ACC112 (cell line): ENCODE data around the gene SRBD1.

Source experiments
- H2AFZ ChIP-seq: fragments of 200-600 bp; sonication (generic); one replicate; pipeline ENCODE4 v1.6.0; 2017; ENCODE audit warnings: antibody characterized with exemption, low read length; ENCODE audit not compliant: unreplicated experiment
- H3K27ac ChIP-seq: fragments of 200-600 bp; sonication (generic); 2 replicates; pipeline ENCODE4 v1.5.1; 2014; ENCODE audit warnings: low read depth, mild to moderate bottlenecking, antibody characterized with exemption, low read length, moderate library complexity
- H3K27me3 ChIP-seq: fragments of 200-600 bp; sonication (generic); 2 replicates; pipeline ENCODE4 v1.6.1; 2014; ENCODE audit warnings: mild to moderate bottlenecking, antibody characterized with exemption, low read length, moderate library complexity, mixed read lengths; ENCODE audit not compliant: insufficient read depth
- H3K36me3 ChIP-seq: fragments of 200-600 bp; sonication (generic); 2 replicates; pipeline ENCODE4 v1.6.1; 2016; ENCODE audit warnings: mild to moderate bottlenecking, antibody characterized with exemption, low read length, moderate library complexity, mixed read lengths; ENCODE audit not compliant: insufficient read depth
- H3K4me1 ChIP-seq: fragments of 200-600 bp; sonication (generic); one replicate; pipeline ENCODE4 v1.6.1; 2016; ENCODE audit warnings: low read length, mixed read lengths; ENCODE audit not compliant: insufficient read depth, unreplicated experiment, control insufficient read depth
- H3K4me3 ChIP-seq: fragments of 200-600 bp; sonication (generic); 2 replicates; pipeline ENCODE4 v1.5.1; 2014; ENCODE audit warnings: mild to moderate bottlenecking, low read depth, low read length
- H3K79me2 ChIP-seq: fragments of 200-600 bp; sonication (generic); one replicate; pipeline ENCODE4 v1.6.0; 2016; ENCODE audit warnings: low read length; ENCODE audit not compliant: control insufficient read depth, unreplicated experiment, insufficient read depth

Gene SRBD1

DNA sequence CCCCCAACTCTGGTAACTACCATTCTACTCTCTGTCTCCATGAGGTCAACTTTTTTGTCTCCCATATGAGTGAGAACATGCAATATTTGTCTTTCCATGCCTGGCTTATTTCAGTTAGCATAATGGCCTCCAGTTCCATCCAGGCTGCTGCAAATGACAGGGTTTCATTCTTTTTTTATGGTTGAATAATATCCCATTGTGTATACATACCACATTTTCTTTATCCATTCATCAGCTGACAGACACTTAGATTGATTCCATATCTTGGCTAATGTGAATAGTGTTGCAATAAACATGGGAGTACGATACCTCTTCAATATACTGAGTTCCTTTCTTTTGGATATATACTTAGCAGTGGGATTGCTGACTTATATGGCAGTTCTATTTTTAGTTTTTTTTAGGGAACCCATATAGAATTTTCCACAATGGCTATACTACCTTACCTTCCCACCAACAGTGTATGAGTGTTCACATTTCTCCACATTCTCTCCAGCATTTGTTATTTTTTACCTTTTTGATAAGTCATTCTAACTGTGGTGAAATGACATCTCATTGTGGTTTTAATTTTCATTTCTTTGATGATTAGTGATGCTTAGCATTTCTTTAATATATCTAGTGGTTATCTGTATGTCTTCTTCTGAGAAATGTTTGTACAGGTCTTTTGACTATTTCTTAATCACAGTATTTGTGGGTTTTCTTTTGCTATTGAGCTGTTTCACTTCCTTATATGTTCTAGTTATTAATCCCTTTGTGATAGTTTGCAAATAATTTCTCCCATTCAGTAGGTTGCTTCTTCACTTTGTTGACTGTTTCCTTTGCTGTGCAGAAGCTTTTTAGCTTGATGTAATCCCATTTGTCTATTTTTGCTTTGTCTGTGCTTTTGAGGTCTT is 112.2 kb downstream of the SRBD1 start:
- H3K4me1 ChIP-seq = peaks cover 5% of the 10 kb centered on the region
- H3K36me3 ChIP-seq = no peaks in the 10 kb centered on the region
- no peak overlapping the region for H3K27ac ChIP-seq
- no peak overlapping the region for H3K4me3 ChIP-seq
- no peak overlapping the region for H2AFZ ChIP-seq
- H3K27me3 ChIP-seq = no peaks in the 10 kb centered on the region
- H3K79me2 ChIP-seq = no peaks in the 10 kb centered on the region

DNA sequence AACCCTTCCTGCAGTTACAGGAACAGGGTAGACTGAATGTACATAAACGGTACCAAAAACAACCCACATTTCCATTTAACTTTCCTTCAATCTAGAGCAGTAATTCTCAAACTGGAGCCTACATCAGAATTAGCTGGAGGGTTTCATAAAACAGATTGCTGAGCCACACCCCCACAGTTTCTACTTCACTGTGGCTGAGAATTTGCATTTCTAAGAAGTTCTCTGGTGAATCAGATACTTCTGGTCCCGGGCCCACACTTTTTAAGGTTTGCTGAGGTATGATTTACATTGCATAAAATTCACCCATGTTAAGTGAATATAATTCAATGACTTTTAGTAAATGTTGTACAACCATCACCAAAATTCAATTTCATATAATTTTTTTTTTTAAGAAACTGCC is 113.7 kb downstream of the SRBD1 start:
- H3K36me3 ChIP-seq = no peaks in the 10 kb centered on the region
- no peak overlapping the region for H2AFZ ChIP-seq
- H3K4me3 ChIP-seq = no peak overlapping the region
- no peak overlapping the region for H3K27ac ChIP-seq
- no peaks in the 10 kb centered on the region for H3K27me3 ChIP-seq
- no peaks in the 10 kb centered on the region for H3K79me2 ChIP-seq
- peaks cover 5% of the 10 kb centered on the region for H3K4me1 ChIP-seq

DNA sequence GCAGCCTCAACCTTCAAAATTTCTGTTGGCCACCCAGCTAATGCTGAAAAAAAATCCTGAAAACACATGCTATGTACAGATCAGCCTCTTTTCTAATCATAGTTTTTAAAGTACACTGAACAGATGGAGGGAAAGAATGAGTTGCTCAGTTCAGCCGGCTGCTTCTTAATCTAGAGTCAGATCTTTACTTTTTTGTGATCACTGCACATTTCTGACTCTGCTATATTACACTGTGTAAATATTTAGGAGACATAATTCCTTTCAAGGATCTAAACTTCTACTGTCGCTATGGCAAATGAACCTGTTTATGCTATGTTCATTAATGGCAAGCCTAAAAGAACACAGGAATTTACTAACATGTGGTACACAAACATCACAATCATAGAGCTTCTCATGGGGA is 114.2 kb downstream of the SRBD1 start:
- Histone ChIP-seq H3K4me3 (no peak overlapping the region), H3K27me3 (no peaks in the 10 kb centered on the region), H3K4me1 (peaks cover 5% of the 10 kb centered on the region), H3K79me2 (no peaks in the 10 kb centered on the region), H3K36me3 (no peaks in the 10 kb centered on the region), H3K27ac (no peak overlapping the region), H2AFZ (no peak overlapping the region)

DNA sequence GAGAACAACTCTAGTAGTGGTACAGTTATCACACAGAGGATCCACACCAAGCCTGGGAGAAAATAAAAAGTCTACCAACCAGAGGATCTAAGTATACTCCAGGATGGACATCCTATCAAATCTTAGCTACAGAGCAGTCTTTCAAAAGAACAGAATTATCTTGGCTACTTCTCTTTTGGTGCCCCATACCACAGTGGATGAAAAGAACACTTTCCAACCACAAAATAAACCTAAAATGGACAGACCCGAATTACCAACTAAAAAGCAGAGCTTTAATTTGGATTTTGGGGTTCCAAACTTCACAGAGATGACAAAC is 116.1 kb downstream of the SRBD1 start:
- Histone ChIP-seq H3K27me3 (no peaks in the 10 kb centered on the region), H3K79me2 (no peaks in the 10 kb centered on the region), H3K36me3 (no peaks in the 10 kb centered on the region), H3K4me3 (no peak overlapping the region), H2AFZ (peak overlapping the region; percentile 52), H3K4me1 (peaks cover 5% of the 10 kb centered on the region), H3K27ac (no peak overlapping the region)

DNA sequence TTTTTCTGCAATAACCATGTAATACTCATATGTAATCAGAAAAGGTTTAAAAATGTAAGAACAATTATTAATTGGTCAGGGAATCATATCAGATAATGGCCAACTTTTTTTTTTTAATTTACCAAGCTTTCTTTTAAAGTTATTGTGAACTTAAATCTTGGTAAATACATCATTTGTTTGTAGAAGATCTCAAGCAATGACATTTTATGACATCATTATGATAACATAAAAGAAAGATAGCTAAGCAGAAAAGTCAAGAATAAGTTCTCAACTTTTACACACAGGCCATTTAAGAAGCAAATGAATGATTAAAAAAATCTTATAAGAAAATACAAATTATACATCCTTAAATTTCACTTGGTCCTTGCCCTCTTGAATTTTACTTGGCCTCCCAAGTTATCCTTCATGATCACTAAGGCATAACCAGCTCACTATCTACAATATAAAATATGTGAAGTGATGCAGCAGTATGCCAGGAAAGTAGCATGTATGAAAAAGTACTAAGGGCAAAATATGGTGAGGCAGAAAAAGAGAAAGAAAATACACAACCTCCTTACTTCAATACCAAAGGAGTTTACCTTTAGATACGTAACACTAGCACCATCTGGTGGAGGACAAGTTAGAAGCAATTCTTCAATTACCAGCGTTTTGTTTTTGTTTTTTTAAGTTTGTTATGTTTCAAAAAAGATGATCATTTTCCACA is 116.6 kb downstream of the SRBD1 start:
- Histone ChIP-seq H3K27ac (peak overlapping the region; percentile 33), H2AFZ (peak overlapping the region; percentile 52), H3K4me1 (peaks cover 5% of the 10 kb centered on the region), H3K4me3 (no peak overlapping the region), H3K79me2 (no peaks in the 10 kb centered on the region), H3K27me3 (no peaks in the 10 kb centered on the region), H3K36me3 (no peaks in the 10 kb centered on the region)

DNA sequence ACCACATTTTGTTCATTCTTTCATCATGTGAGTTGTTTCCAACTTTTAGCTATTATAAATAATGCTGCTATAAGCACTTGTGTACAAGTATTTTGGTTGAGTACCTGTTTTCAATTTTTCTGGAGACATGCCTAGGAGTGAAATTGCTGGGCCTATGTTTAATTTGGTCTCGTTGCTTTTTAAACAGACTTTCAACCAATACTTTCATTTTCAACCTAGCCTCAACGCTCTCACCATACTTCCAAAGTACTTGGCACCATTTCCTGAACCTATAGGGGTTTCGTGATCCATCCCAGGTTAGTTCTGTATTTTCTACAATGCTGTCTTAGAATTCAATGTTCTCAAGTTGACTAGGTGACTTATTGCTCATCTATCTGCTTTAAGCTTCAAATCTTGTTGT is 126.1 kb downstream of the SRBD1 start:
- Histone ChIP-seq H3K4me3 (no peak overlapping the region), H3K79me2 (no peaks in the 10 kb centered on the region), H2AFZ (no peak overlapping the region), H3K36me3 (no peaks in the 10 kb centered on the region; the same call in 1 of the 2 replicates), H3K27me3 (no peaks in the 10 kb centered on the region), H3K4me1 (peaks cover 3% of the 10 kb centered on the region), H3K27ac (no peak overlapping the region)

DNA sequence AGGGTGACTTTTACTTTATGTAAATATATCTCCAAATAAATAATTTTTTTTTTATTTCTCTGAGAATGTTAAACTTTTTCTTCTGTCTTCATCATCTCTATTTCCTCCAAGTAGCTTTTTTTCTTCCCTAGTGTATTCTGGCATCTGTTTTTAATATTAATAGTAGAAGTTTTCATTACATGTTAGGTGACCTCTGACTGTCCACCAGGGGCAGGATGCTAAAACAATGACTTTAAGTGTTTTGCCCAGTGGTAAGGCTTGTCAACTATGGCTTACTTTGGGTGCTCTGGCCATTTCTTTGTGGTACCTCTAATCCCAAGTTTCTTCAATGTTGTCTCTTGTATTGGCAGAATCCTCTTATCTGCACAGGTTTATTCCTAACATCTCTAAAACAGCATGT is 127.1 kb downstream of the SRBD1 start:
- no peaks in the 10 kb centered on the region for H3K27me3 ChIP-seq
- H3K4me3 ChIP-seq = no peak overlapping the region
- no peaks in the 10 kb centered on the region for H3K79me2 ChIP-seq
- H3K36me3 ChIP-seq = no peaks in the 10 kb centered on the region; the same call in 1 of the 2 replicates
- no peak overlapping the region for H2AFZ ChIP-seq
- no peak overlapping the region for H3K27ac ChIP-seq
- H3K4me1 ChIP-seq = peaks cover 3% of the 10 kb centered on the region

DNA sequence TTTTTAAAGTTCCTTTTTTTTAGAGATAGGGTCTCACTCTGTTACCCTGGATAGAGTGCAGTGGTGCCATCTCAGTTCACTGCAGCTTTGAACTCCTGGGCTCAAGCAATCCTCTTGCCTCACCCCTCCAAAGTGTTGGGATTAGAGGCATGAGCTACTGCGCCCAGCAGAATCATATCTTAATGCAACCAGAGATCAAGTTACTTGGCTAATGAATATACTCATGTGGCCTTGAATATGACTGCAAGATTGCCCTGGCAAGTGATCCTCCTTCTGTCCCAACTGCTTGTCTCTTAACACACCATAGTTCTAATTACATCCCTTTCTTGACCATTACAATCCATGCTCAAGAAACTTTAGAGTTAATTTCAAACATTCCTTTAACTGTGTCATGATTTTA is 133.5 kb downstream of the SRBD1 start:
- Histone ChIP-seq H3K79me2 (no peaks in the 10 kb centered on the region), H3K27me3 (no peaks in the 10 kb centered on the region), H3K36me3 (peaks cover 3% of the 10 kb centered on the region; the same call in 1 of the 2 replicates), H3K4me3 (no peak overlapping the region), H3K4me1 (no peaks in the 10 kb centered on the region), H3K27ac (no peak overlapping the region), H2AFZ (no peak overlapping the region)

DNA sequence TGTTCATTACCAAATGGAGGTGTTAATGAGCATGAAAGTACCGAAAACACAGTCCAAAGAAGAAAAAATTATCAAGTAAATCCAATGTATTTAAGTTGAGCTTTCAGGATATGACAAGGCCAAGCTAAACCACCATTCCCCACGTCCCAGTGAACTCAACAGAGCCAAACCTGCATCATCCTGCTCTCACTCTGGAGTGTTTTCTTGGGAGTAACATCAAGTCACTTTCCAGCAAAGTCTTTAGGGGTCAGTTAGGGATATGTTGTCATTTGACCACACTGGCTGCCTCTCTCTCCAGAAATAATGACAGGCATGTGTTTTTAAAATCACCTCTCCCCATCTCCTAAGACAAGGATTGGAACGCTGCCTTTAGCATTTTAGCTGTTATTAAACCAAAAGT is 140.5 kb downstream of the SRBD1 start:
- Histone ChIP-seq H3K4me3 (no peak overlapping the region), H3K36me3 (no peaks in the 10 kb centered on the region), H2AFZ (no peak overlapping the region), H3K79me2 (no peaks in the 10 kb centered on the region), H3K27me3 (no peaks in the 10 kb centered on the region), H3K27ac (peak overlapping the region; percentile 31; the same call in 1 of the 2 replicates), H3K4me1 (peaks cover 17% of the 10 kb centered on the region)

DNA sequence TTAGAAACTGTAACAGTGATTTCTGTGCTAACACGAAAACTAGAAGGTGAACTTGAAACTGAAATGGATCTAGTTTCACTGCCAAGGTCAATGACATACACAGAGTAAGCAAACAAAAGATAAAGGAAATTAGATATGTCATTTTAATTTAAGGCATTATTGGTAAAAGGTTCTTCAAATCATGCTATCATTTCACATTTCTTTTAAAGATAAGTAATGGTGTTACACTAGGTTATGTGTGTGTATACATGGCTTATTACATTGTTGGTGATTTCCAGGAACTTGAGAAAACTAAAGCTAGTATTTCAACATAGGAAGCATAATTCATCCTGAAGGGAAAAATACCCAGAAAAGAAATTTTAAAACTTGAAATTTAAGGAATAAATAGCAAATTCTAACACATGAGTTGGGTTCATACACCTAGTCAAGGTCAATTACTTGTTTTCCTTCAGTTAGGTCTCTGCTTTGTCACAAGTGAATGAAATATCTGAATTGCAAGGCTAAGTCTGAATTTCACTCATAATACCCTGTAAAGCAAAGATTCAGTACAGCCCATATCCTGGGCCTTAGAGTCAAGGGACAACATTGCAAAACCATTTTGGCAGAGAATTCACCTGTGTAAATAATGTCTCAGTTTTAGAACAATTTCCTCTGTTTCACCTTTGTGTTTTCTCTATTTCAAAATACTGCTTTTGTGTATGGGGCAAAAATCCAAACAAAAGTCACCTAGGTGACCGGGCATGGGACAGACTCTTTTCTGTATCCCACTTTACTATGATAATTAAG is 141.6 kb downstream of the SRBD1 start:
- Histone ChIP-seq H3K27ac (peak overlapping the region; percentile 31), H3K36me3 (no peaks in the 10 kb centered on the region), H2AFZ (no peak overlapping the region), H3K79me2 (no peaks in the 10 kb centered on the region), H3K27me3 (no peaks in the 10 kb centered on the region), H3K4me1 (peaks cover 17% of the 10 kb centered on the region), H3K4me3 (no peak overlapping the region)
